ENCODE measurements around the gene MBOAT2.
"Not testable (repeated sequence)": the region's sequence is repeated elsewhere in the genome, so short reads cannot be mapped to it uniquely, and the experiment has no call there.

The MBOAT2 gene

GRCh38 chr2:8977758-8978157 is 25.7 kb downstream of the MBOAT2 start:
- CTCF ChIA-PET, result interaction anchor here (1.0 kb wide), 1 partner anchor 8 kb away, joined by 4 read pairs; no protein-coding TSS in a partner anchor
- TF ChIP-seq CTCF (IDR thresholded peaks at IDR 0.05; ENCODE audit: insufficient read depth, low read length, missing control alignments), result no peak
- no peak overlapping the region for H3K4me3 ChIP-seq (ENCODE audit: low read depth, low read length)
- POLR2A ChIA-PET, result no interaction called here
- no peak for DNase-seq (ENCODE audit: low read depth, low spot score)

- no peak overlapping the region for H3K4me3 ChIP-seq (ENCODE audit: low read depth, low read length)
- ChIA-PET POLR2A (no interaction called here), CTCF (interaction anchor here (1.0 kb wide), 1 partner anchor 9 kb away, joined by 4 read pairs; no protein-coding TSS in a partner anchor)
- DNase-seq (ENCODE audit: low read depth, low spot score), result no peak
- no peak for TF ChIP-seq CTCF (IDR thresholded peaks at IDR 0.05; ENCODE audit: insufficient read depth, low read length, missing control alignments)
These were observed 26.8 kb downstream of the MBOAT2 start for GRCh38 chr2:8976442-8977259.

GRCh38 chr2:8974016-8974415 is 29.5 kb downstream of the MBOAT2 start:
- TF ChIP-seq CTCF (IDR thresholded peaks at IDR 0.05; ENCODE audit: insufficient read depth, low read length, missing control alignments), result no peak
- DNase-seq (ENCODE audit: low read depth, low spot score), result no peak
- no peak overlapping the region for H3K4me3 ChIP-seq (ENCODE audit: low read depth, low read length)
- ChIA-PET POLR2A (no interaction called here), CTCF (interaction anchor here (0.9 kb wide), 1 partner anchor 137 kb away, joined by 3 read pairs; no protein-coding TSS in a partner anchor)

- H3K4me3 ChIP-seq (ENCODE audit: low read depth, low read length); DNase-seq (ENCODE audit: low read depth, low spot score); CTCF ChIA-PET; POLR2A ChIA-PET: not testable (repeated sequence)
These were observed 30.5 kb downstream of the MBOAT2 start for GRCh38 chr2:8973017-8973416.

- POLR2A ChIA-PET; H3K4me3 ChIP-seq (ENCODE audit: low read depth, low read length); DNase-seq (ENCODE audit: low read depth, low spot score); CTCF ChIA-PET: not testable (repeated sequence)
These were observed 30.9 kb downstream of the MBOAT2 start for GRCh38 chr2:8972535-8972934.

- H3K4me3 ChIP-seq (ENCODE audit: low read depth, low read length); CTCF ChIA-PET; POLR2A ChIA-PET; DNase-seq (ENCODE audit: low read depth, low spot score): not testable (repeated sequence)
These were observed 34.1 kb downstream of the MBOAT2 start for GRCh38 chr2:8969348-8969747.

GRCh38 chr2:8966123-8966908 is 37.2 kb downstream of the MBOAT2 start:
- H3K4me3 ChIP-seq (ENCODE audit: low read depth, low read length), result no peak overlapping the region
- POLR2A ChIA-PET, result no interaction called here
- TF ChIP-seq CTCF (IDR thresholded peaks at IDR 0.05; ENCODE audit: insufficient read depth, low read length, missing control alignments), result no peak
- DNase-seq (ENCODE audit: low read depth, low spot score), result no peak
- CTCF ChIA-PET, result no interaction called here

All from AG04449 (cell line).